Measurements from ENCODE around the gene SMARCA4. TPM values are rescaled to one million over a fixed set of nuclear protein-coding genes. Genes with fewer than 3 reads are reported as not detected.

The SMARCA4 gene
- total RNA-seq, 6 donors from 2014 or later = 82.8 to 245 (median 108) TPM

GRCh38 chr19:11105014-11105636 lies 144.3 kb downstream of the SMARCA4 start:
- no peaks in the 10 kb centered on the region for H3K9me3 ChIP-seq
- ATAC-seq (ENCODE audit: low FRiP score in 2 of 2) (peak; percentile 24 to 45), DNase-seq (no peak)
- WGBS, 2 donors = 91% methylated on average over 32 to 36 of the region's 36 CpGs
- H3K4me3 ChIP-seq = no peak overlapping the region
- H3K36me3 ChIP-seq = peaks cover 32 to 98% (median 91%) of the 10 kb centered on the region in 4 donors
- H3K4me1 ChIP-seq = peaks cover 0 to 4% (median 0%) of the 10 kb centered on the region in 4 donors
- TF ChIP-seq CTCF (IDR thresholded peaks at IDR 0.05) (no peak), POLR2A (IDR thresholded peaks at IDR 0.05) (peak in 1 of 4 donors; percentile 22)
- H3K27me3 ChIP-seq = no peaks in the 10 kb centered on the region
- peak overlapping the region in 2 of 4 donors; percentile 7 to 38 for H3K27ac ChIP-seq

GRCh38 chr19:11106477-11106876 lies 145.6 kb downstream of the SMARCA4 start:
- no peak for DNase-seq
- Histone ChIP-seq H3K27ac (peak overlapping the region in 2 of 4 donors; percentile 31 to 35), H3K9me3 (no peaks in the 10 kb centered on the region), H3K4me3 (no peak overlapping the region), H3K4me1 (no peaks in the 10 kb centered on the region), H3K36me3 (peaks cover 34 to 100% (median 97%) of the 10 kb centered on the region in 4 donors), H3K27me3 (no peaks in the 10 kb centered on the region)
- no peak for TF ChIP-seq EP300 (IDR thresholded peaks at IDR 0.05)
- TF ChIP-seq POLR2A (IDR thresholded peaks at IDR 0.05) = no peak
- TF ChIP-seq POLR2AphosphoS5 (IDR thresholded peaks at IDR 0.05) = peak; percentile 30 to 63
- TF ChIP-seq CTCF (IDR thresholded peaks at IDR 0.05) = no peak
- 82 to 93% methylated on average over 13 of the region's 13 CpGs for WGBS, 2 donors
- no peak for ATAC-seq (ENCODE audit: low FRiP score in 2 of 2)

- Histone ChIP-seq H3K27ac (no peak overlapping the region), H3K4me3 (no peak overlapping the region), H3K27me3 (no peaks in the 10 kb centered on the region), H3K36me3 (peaks cover 48 to 100% (median 99%) of the 10 kb centered on the region in 4 donors), H3K9me3 (no peaks in the 10 kb centered on the region), H3K4me1 (no peaks in the 10 kb centered on the region)
- 93 to 97% methylated on average over 6 of the region's 6 CpGs for WGBS, 2 donors
- no peak for TF ChIP-seq POLR2AphosphoS5 (IDR thresholded peaks at IDR 0.05)
- no peak for TF ChIP-seq EP300 (IDR thresholded peaks at IDR 0.05)
- no peak for TF ChIP-seq CTCF (IDR thresholded peaks at IDR 0.05)
- TF ChIP-seq POLR2A (IDR thresholded peaks at IDR 0.05) = no peak
- no peak for ATAC-seq (ENCODE audit: low FRiP score in 2 of 2)
- no peak for DNase-seq
Measured at GRCh38 chr19:11108746-11109145, 147.9 kb downstream of the SMARCA4 start.

- H3K9me3 ChIP-seq = no peaks in the 10 kb centered on the region
- H3K4me3 ChIP-seq = no peak overlapping the region
- no peaks in the 10 kb centered on the region for H3K4me1 ChIP-seq
- no peaks in the 10 kb centered on the region for H3K27me3 ChIP-seq
- peak in 1 of 2 donors; percentile 71 for DNase-seq
- TF ChIP-seq EP300 (IDR thresholded peaks at IDR 0.05) = no peak
- peaks cover 60 to 100% (median 99%) of the 10 kb centered on the region in 4 donors for H3K36me3 ChIP-seq
- H3K27ac ChIP-seq = no peak overlapping the region
- 92 to 94% methylated on average over 7 to 15 of the region's 15 CpGs for WGBS, 2 donors
- ATAC-seq (ENCODE audit: low FRiP score in 2 of 2) = peak; percentile 21 to 41
Measured at GRCh38 chr19:11111117-11111770, 150.4 kb downstream of the SMARCA4 start.

- peak in 1 of 2 donors; percentile 5 for ATAC-seq (ENCODE audit: low FRiP score in 2 of 2)
- no peak for DNase-seq
- 84 to 93% methylated on average over 7 to 8 of the region's 8 CpGs for WGBS, 2 donors
Measured at GRCh38 chr19:11111771-11112144, 150.9 kb downstream of the SMARCA4 start.

More at GRCh38 chr19:11111771-11112144, 150.9 kb downstream of the SMARCA4 start:
- Histone ChIP-seq H3K4me3 (no peak overlapping the region), H3K27me3 (no peaks in the 10 kb centered on the region), H3K27ac (no peak overlapping the region), H3K9me3 (no peaks in the 10 kb centered on the region), H3K36me3 (peaks cover 55 to 100% (median 99%) of the 10 kb centered on the region in 4 donors), H3K4me1 (no peaks in the 10 kb centered on the region)
- TF ChIP-seq POLR2A (IDR thresholded peaks at IDR 0.05) (no peak), POLR2AphosphoS5 (IDR thresholded peaks at IDR 0.05) (no peak), CTCF (IDR thresholded peaks at IDR 0.05) (no peak), EP300 (IDR thresholded peaks at IDR 0.05) (no peak)

Small RNA genes within 50 kb of the gene (small RNA-seq; reads per million reads assigned to genes)
- gene RF02271 (0 reads per million in 4 donors), gene RN7SL192P (0 to 1.0 (median 0.11) reads per million in 4 donors)

Other genes with a start within 250 kb of the SMARCA4 start
- gene DNM2, start 243.0 kb upstream of the SMARCA4 start, total RNA-seq = 100 to 1,000 TPM; 238 to 744 (median 318) TPM
- gene TMED1, start 124.8 kb upstream of the SMARCA4 start, total RNA-seq = 10 to 100 TPM; 11.3 to 40.7 (median 25.1) TPM
- gene C19orf38, start 112.6 kb upstream of the SMARCA4 start, total RNA-seq = 10 to 100 TPM in 2 of 6 donors, 1 to 10 TPM in 4; 2.8 to 26.2 (median 6.8) TPM
- 10 to 100 TPM; 19.0 to 30.6 (median 25.3) TPM for gene CARM1, start 89.5 kb upstream of the SMARCA4 start, total RNA-seq
- gene YIPF2, start 32.4 kb upstream of the SMARCA4 start, total RNA-seq = 10 to 100 TPM; 18.9 to 56.6 (median 49.5) TPM
- gene TIMM29, start 32.2 kb upstream of the SMARCA4 start, total RNA-seq = 10 to 100 TPM; 20.2 to 46.1 (median 32.7) TPM
- gene LDLR, start 128.4 kb downstream of the SMARCA4 start, total RNA-seq = 100 to 1,000 TPM; 204 to 493 (median 234) TPM
- gene SPC24, start 194.8 kb downstream of the SMARCA4 start, total RNA-seq = 10 to 100 TPM in 1 of 6 donors, 1 to 10 TPM in 4, not detected in 1; 1.4 to 13.3 (median 2.1) TPM
- gene KANK2, start 236.5 kb downstream of the SMARCA4 start, total RNA-seq = 100 to 1,000 TPM; 144 to 295 (median 240) TPM